Measurements from ENCODE around the gene SLC66A2.

DNA sequence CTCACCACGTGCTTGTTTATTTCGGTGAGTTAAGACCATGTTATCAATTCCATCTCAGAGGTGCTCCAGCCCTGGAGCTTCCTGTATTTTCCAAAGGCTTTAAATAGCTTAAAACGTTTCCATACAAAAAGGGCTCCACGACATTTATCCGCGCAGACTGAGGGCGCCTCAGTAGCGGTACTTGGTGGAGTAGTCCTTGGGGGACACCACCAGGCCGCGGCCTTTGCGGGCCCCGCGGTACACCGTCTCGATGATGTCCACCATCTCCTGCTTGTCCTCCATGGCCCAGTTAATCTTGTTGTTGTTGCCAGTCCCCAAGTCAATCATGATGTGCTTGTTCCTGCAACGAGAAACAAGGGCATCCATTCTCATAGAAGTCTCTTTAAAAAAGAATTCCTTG is 22.1 kb upstream of the SLC66A2 start:
- TF ChIP-seq POLR2A (IDR thresholded peaks at IDR 0.05) (no peak), CTCF (IDR thresholded peaks at IDR 0.05) (no peak)
